Fibroblast of lung (primary cell): ENCODE results near the gene MAJIN. TPM values are rescaled to one million over a fixed set of nuclear protein-coding genes. Genes with fewer than 3 reads are reported as not detected.

ENCODE experiments used
- DNase-seq, 2 donors: peaks; one replicate each; pipeline versions ENCODE4 v3.0.0 to v3.0.0-alpha.2; 2010; ENCODE audit warnings: low read depth in 2 of 2
- H2AFZ ChIP-seq: 2 replicates; pipeline ENCODE4 v1.5.1; 2012; ENCODE audit warnings: low read length, control low read depth, inconsistent platforms
- H3K27ac ChIP-seq: 2 replicates; pipeline ENCODE4 v1.5.1; 2011; ENCODE audit warnings: low read length, control low read depth; ENCODE audit not compliant: insufficient read depth
- H3K27me3 ChIP-seq: 2 replicates; pipeline ENCODE4 v1.5.1; 2011; ENCODE audit warnings: mild to moderate bottlenecking, low read length; ENCODE audit not compliant: control insufficient read depth, insufficient read depth
- H3K36me3 ChIP-seq: 2 replicates; pipeline ENCODE4 v1.5.1; 2011; ENCODE audit warnings: low read length; ENCODE audit not compliant: control insufficient read depth, insufficient read depth
- H3K4me1 ChIP-seq: 2 replicates; pipeline ENCODE4 v1.5.1; 2011; ENCODE audit warnings: low read length; ENCODE audit not compliant: control insufficient read depth, insufficient read depth; ENCODE audit errors: extremely low read depth
- H3K4me2 ChIP-seq: 2 replicates; pipeline ENCODE4 v1.5.1; 2011; ENCODE audit warnings: low read length, control low read depth; ENCODE audit not compliant: insufficient read depth; ENCODE audit errors: extremely low read depth
- H3K4me3 ChIP-seq, 4 experiments: fragments of 200-600 bp in 1 of 4; sonication (generic) in 1 of 4; replicated peaks in 1 of 4; 2 replicates each; pipeline ENCODE4 v1.5.1; 2011 to 2016; ENCODE audit warnings: low read length in 4 of 4, low read depth in 3 of 4, mild to moderate bottlenecking in 3 of 4, control low read depth in 2 of 4, inconsistent platforms in 1 of 4, mixed read lengths in 1 of 4; ENCODE audit not compliant: insufficient read depth in 1 of 4; ENCODE audit errors: control extremely low read depth in 1 of 4
- H3K79me2 ChIP-seq: 2 replicates; pipeline ENCODE4 v1.5.1; 2012; ENCODE audit warnings: mild to moderate bottlenecking, low read length, inconsistent platforms; ENCODE audit not compliant: control insufficient read depth, insufficient read depth
- H3K9ac ChIP-seq: 2 replicates; pipeline ENCODE4 v1.5.1; 2011; ENCODE audit warnings: mild to moderate bottlenecking, low read length, control low read depth; ENCODE audit not compliant: insufficient read depth
- H3K9me3 ChIP-seq: 2 replicates; pipeline ENCODE4 v1.5.1; 2012; ENCODE audit warnings: low read depth, low read length; ENCODE audit not compliant: control insufficient read depth, insufficient read depth
- H4K20me1 ChIP-seq: 2 replicates; pipeline ENCODE4 v1.5.1; 2011; ENCODE audit warnings: low read length; ENCODE audit not compliant: control insufficient read depth, insufficient read depth; ENCODE audit errors: extremely low read depth
- CTCF ChIP-seq, 2 donors: IDR thresholded peaks in 1 of 2; conservative IDR thresholded peaks in 1 of 2; 1 replicate in 1 of 2; 2 replicates in 1 of 2; pipeline ENCODE4 v1.5.1; 2011 to 2012; ENCODE audit warnings: low read length in 2 of 2, control low read depth in 1 of 2, inconsistent platforms in 1 of 2, low read depth in 1 of 2, mild to moderate bottlenecking in 1 of 2
- EZH2 ChIP-seq: IDR thresholded peaks from 2 replicates; pipeline ENCODE4 v1.5.1; 2012; ENCODE audit warnings: low read length, control low read depth, mild to moderate bottlenecking; ENCODE audit errors: missing control alignments
- polyA plus RNA-seq, 2 donors: library from polyadenylated mRNA; depleted of rRNA in 1 of 2; stranded (reverse) in 1 of 2; unstranded in 1 of 2; fragments of >200 nt; gene quantifications; 2 replicates each; pipeline ENCODE4 v1.2.1, GENCODE V29; 2011 to 2012; ENCODE audit warnings: missing spikeins in 1 of 2
- total RNA-seq: library from RNA; depleted of rRNA; stranded (reverse); fragments of >200 nt; gene quantifications from 2 replicates; pipeline ENCODE4 v1.2.1, GENCODE V29; 2014

MAJIN gene
- total and polyA plus RNA-seq, 2 donors (not counting 1 experiment from before 2014, with no cell fraction given), result not detected

GRCh38 chr11:64917663-64917995 is 54.3 kb downstream of the MAJIN start:
- Histone ChIP-seq H3K9ac (peak overlapping the region; percentile 41), H3K27ac (peak overlapping the region; percentile 44), H3K4me2 (peak overlapping the region; percentile 74), H3K4me3 (peak overlapping the region; percentile 50 to 92 (median 73)), H3K36me3 (peaks cover 5% of the 10 kb centered on the region), H3K27me3 (no peaks in the 10 kb centered on the region), H3K9me3 (no peaks in the 10 kb centered on the region), H2AFZ (peak overlapping the region; percentile 52), H4K20me1 (no peaks in the 10 kb centered on the region), H3K4me1 (no peaks in the 10 kb centered on the region), H3K79me2 (peaks cover 10% of the 10 kb centered on the region)
- no peak for DNase-seq
- TF ChIP-seq CTCF (conservative IDR thresholded peaks at IDR 0.05 in 1 of 2, IDR thresholded peaks at IDR 0.05 in 1 of 2; ENCODE audit: low read depth in 1 of 2, low read length in 2 of 2) (no peak), EZH2 (no peak)

- H4K20me1 ChIP-seq, result no peaks in the 10 kb centered on the region
- H3K4me3 ChIP-seq, result peak within 1 kb of the TSS; percentile 90 to 98 (median 95)
- peaks cover 5% of the 10 kb centered on the region for H3K36me3 ChIP-seq
- no peaks in the 10 kb centered on the region for H3K9me3 ChIP-seq
- H3K79me2 ChIP-seq, result peaks cover 10% of the 10 kb centered on the region
- H3K27ac ChIP-seq, result peak within 1 kb of the TSS; percentile 94
- peak; percentile 100 for DNase-seq
- H3K9ac ChIP-seq, result peak within 1 kb of the TSS; percentile 94
- no peaks in the 10 kb centered on the region for H3K27me3 ChIP-seq
- H2AFZ ChIP-seq, result peak within 1 kb of the TSS; percentile 76
- H3K4me2 ChIP-seq, result peak within 1 kb of the TSS; percentile 99
- no peaks in the 10 kb centered on the region for H3K4me1 ChIP-seq
- TF ChIP-seq EZH2, result no peak
- no peak for TF ChIP-seq CTCF (conservative IDR thresholded peaks at IDR 0.05 in 1 of 2, IDR thresholded peaks at IDR 0.05 in 1 of 2; ENCODE audit: low read depth in 1 of 2, low read length in 2 of 2)
Measured at GRCh38 chr11:64916775-64917662, 54.9 kb downstream of the MAJIN start, which contains the start of gene ATG2A. Gene ATG2A, minus strand, starts transcription at chr11:64917209. Its CDS starts 74 bp downstream, at chr11:64917135.

GRCh38 chr11:64916040-64916774 is 55.7 kb downstream of the MAJIN start:
- TF ChIP-seq CTCF (conservative IDR thresholded peaks at IDR 0.05 in 1 of 2, IDR thresholded peaks at IDR 0.05 in 1 of 2; ENCODE audit: low read depth in 1 of 2, low read length in 2 of 2) (no peak), EZH2 (no peak)
- no peak overlapping the region for H2AFZ ChIP-seq
- H3K4me3 ChIP-seq, result peak overlapping the region; percentile 90 to 98 (median 95)
- no peaks in the 10 kb centered on the region for H3K9me3 ChIP-seq
- peak overlapping the region; percentile 94 for H3K27ac ChIP-seq
- H4K20me1 ChIP-seq, result no peaks in the 10 kb centered on the region
- peaks cover 9% of the 10 kb centered on the region for H3K36me3 ChIP-seq
- peak overlapping the region; percentile 99 for H3K4me2 ChIP-seq
- peaks cover 10% of the 10 kb centered on the region for H3K79me2 ChIP-seq
- H3K4me1 ChIP-seq, result no peaks in the 10 kb centered on the region
- peak overlapping the region; percentile 94 for H3K9ac ChIP-seq
- DNase-seq, result peak; percentile 20 to 43
- no peaks in the 10 kb centered on the region for H3K27me3 ChIP-seq
